Esophagus muscularis mucosa (tissue), 4 donors: Measurements from ENCODE around the gene XPO4. TPM values are rescaled to one million over a fixed set of nuclear protein-coding genes. Genes with fewer than 3 reads are reported as not detected.

Experiments used
- DNase-seq: peaks from one replicate; pipeline ENCODE4 v3.0.0-alpha.2; 2017; ENCODE audit errors: extremely low spot score
- H3K27ac ChIP-seq, 4 donors: fragments of 200-600 bp; sonication (generic); replicated peaks in 1 of 4; 1 replicate in 3 of 4; 2 replicates in 1 of 4; pipeline ENCODE4 v1.5.1; 2016 to 2019; ENCODE audit warnings: mild to moderate bottlenecking in 1 of 4
- H3K27me3 ChIP-seq, 4 donors: fragments of 200-600 bp; sonication (generic); one replicate each; pipeline versions ENCODE4 v1.5.1 to v1.6.0; 2016 to 2019
- H3K36me3 ChIP-seq, 4 donors: fragments of 200-600 bp; sonication (generic); one replicate each; pipeline ENCODE4 v1.5.1; 2016 to 2019
- H3K4me1 ChIP-seq, 4 donors: fragments of 200-600 bp; sonication (generic); one replicate each; pipeline ENCODE4 v1.5.1; 2016 to 2019
- H3K4me3 ChIP-seq, 4 donors: fragments of 200-600 bp; sonication (generic); 1 replicate in 2 of 4; 2 replicates in 2 of 4; pipeline ENCODE4 v1.5.1; 2016 to 2019; ENCODE audit warnings: mild to moderate bottlenecking in 4 of 4, moderate library complexity in 1 of 4
- H3K9me3 ChIP-seq, 4 donors: fragments of 200-600 bp; sonication (generic); 1 replicate in 3 of 4; 2 replicates in 1 of 4; pipeline ENCODE4 v1.5.1; 2016 to 2019
- CTCF ChIP-seq, 3 experiments: fragments of 200-600 bp in 2 of 3; fragments of 450-650 bp in 1 of 3; sonication (generic) in 2 of 3; IDR thresholded peaks; one replicate each; pipeline ENCODE4 v1.5.1; 2017 to 2019; ENCODE audit warnings: antibody characterized with exemption in 3 of 3, mild to moderate bottlenecking in 2 of 3, moderate library complexity in 1 of 3
- EP300 ChIP-seq: sonication (generic); formaldehyde crosslinking; IDR thresholded peaks from one replicate; pipeline ENCODE4 v1.6.1; 2017; ENCODE audit warnings: antibody characterized with exemption
- POLR2A ChIP-seq: fragments of 450-650 bp; IDR thresholded peaks from one replicate; pipeline ENCODE4 v1.6.1; 2017; ENCODE audit warnings: antibody characterized with exemption, moderate library complexity, mild to moderate bottlenecking, low read depth
- POLR2AphosphoS5 ChIP-seq, 2 donors: sonication (generic); formaldehyde crosslinking; IDR thresholded peaks; one replicate each; pipeline ENCODE4 v1.6.1; 2017; ENCODE audit warnings: antibody characterized with exemption in 2 of 2
- WGBS: methylation state at CpG from one replicate; pipeline ENCODE4 v1.1.5; 2018; 5-methylcytosine and 5-hydroxymethylcytosine counted together
- intact Hi-C: fragments of 100-400 bp; cut with DNase I; formaldehyde crosslinking; loops from one replicate; pipeline ENCODE4 v1.15.1; 2023
- total RNA-seq, 4 donors: library from RNA; depleted of rRNA; stranded (reverse); fragments of >200 nt; gene quantifications; one replicate each; pipeline versions ENCODE4 v1.1.0 to v1.2.1, GENCODE V29; 2016

XPO4 gene
- total RNA-seq, 4 donors from 2014 or later = 12.6 to 17.3 (median 15.2) TPM

DNA sequence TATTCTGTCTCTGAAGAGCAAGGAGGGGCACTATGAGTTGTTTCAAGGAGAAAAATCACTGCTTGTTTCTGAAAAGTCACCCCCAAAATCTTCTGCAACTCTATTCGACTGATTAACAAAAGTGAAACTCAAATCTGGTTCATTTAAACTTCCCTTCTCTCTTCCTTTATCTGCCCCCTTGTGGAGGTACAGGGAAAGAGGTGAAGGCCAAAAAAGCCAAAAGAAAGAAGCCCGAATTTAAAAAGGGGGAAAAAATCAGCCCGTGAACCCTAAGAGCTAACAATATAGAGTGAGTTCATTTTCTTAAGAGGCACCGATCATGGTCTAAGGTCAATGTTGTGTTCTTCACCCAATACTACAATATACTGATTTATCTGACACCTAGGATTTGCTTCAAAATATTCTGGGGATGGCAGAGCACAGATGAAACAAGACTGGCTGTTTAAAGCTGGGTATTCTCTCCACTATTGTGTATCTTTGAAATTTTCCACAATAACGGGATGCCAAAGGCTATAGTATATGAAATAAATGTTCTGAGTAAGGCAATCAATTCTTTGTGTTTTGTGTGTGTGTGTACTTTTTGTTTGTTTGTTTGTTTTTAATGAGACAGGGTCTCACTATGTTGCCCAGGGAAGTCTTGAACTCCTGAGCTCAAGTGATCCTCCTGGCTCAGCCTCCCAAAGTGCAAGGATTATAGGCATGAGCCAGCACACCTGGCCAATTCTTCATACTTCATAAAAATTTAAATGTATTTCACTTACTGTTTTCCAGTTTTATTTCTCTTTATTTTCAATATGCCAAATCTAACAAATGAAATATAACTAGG, 73.8 kb downstream of the XPO4 start:
- peak overlapping the region; percentile 16 to 45 (median 36) for H3K4me3 ChIP-seq
- intact Hi-C loops = loop anchor here (1.0 to 2.0 kb wide), 2 partner anchors 56 to 116 kb away; partner anchors contain the start of gene EEF1AKMT1
- no peaks in the 10 kb centered on the region for H3K27me3 ChIP-seq
- H3K27ac ChIP-seq = peak overlapping the region; percentile 21 to 57 (median 46)
- peaks cover 0 to 3% (median 0%) of the 10 kb centered on the region in 4 donors for H3K36me3 ChIP-seq
- no peak for DNase-seq
- peaks cover 5 to 85% (median 77%) of the 10 kb centered on the region in 4 donors for H3K4me1 ChIP-seq
- H3K9me3 ChIP-seq = no peaks in the 10 kb centered on the region
- TF ChIP-seq POLR2A = no peak
- TF ChIP-seq POLR2AphosphoS5 (IDR thresholded peaks at IDR 0.05) = no peak
- TF ChIP-seq EP300 = no peak
- TF ChIP-seq CTCF (IDR thresholded peaks at IDR 0.05) = peak; percentile 79 to 88 (median 86)
- WGBS = 14% methylated on average over 5 of the region's 5 CpGs

DNA sequence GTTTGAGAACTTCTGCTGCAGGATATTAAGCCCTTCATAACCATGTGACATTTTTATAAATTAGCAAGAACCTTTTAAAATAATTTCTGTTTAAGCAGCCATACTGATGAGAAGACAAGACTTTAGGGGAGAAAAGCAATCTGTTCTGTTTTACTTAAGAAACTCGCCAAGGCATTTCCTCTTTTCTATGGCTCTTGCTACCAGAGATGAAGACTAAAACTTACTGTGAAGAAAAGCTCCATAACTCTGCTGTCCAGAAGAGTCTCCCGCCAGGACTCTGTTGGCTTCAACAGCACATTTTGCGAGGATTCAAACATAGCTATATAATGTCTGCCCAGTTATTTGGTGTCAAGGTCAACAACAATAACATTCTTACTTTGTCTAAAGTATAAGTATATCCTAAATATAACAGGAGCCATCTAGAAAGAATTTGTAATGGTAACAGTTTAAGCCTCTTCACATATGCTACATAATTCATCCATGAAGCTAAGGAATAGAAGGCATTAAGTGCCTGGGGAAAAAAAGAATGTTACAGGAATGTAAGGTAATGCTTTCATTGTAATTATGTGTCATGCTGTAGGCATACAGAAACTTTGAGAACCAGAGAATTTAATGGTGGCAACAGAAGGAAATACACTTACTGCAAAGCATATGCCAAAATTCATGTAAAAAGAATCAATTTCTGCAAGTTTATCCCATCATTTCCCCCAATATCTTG, 75.5 kb downstream of the XPO4 start:
- Histone ChIP-seq H3K27ac (peak overlapping the region; percentile 37 to 57 (median 48)), H3K36me3 (no peaks in the 10 kb centered on the region), H3K27me3 (no peaks in the 10 kb centered on the region), H3K4me3 (no peak overlapping the region), H3K4me1 (peaks cover 9 to 91% (median 82%) of the 10 kb centered on the region in 4 donors), H3K9me3 (no peaks in the 10 kb centered on the region)
- 66% methylated on average over 3 of the region's 3 CpGs for WGBS
- TF ChIP-seq POLR2A (no peak), CTCF (IDR thresholded peaks at IDR 0.05) (no peak), EP300 (no peak), POLR2AphosphoS5 (IDR thresholded peaks at IDR 0.05) (no peak)
- intact Hi-C loops = no loop called here
- no peak for DNase-seq

DNA sequence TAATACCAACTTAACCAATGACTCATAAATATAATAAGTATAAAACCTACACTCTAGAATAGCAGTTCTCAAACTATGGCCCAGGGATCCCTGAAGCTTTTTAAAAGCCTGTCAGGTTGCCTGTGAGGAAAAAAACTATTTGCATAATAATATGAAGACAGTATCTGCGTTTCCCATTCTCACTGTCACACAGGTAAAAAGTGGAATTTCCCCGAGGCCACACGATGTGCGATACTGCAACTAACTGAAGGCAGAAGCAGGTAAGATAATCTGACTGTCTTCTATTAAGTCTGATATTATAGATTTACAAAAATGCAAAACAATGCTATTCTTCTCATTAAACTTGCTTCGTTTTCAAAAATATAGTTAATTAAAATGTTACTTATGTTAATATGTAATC, 76.2 kb downstream of the XPO4 start:
- H3K27me3 ChIP-seq = no peaks in the 10 kb centered on the region
- intact Hi-C loops = no loop called here
- 75% methylated on average over 5 of the region's 5 CpGs for WGBS
- H3K36me3 ChIP-seq = no peaks in the 10 kb centered on the region
- no peak overlapping the region for H3K4me3 ChIP-seq
- H3K4me1 ChIP-seq = peaks cover 9 to 91% (median 83%) of the 10 kb centered on the region in 4 donors
- peak overlapping the region; percentile 37 to 64 (median 57) for H3K27ac ChIP-seq
- H3K9me3 ChIP-seq = no peaks in the 10 kb centered on the region
- no peak for DNase-seq
- TF ChIP-seq EP300 (no peak), CTCF (IDR thresholded peaks at IDR 0.05) (no peak), POLR2A (no peak), POLR2AphosphoS5 (IDR thresholded peaks at IDR 0.05) (no peak)

DNA sequence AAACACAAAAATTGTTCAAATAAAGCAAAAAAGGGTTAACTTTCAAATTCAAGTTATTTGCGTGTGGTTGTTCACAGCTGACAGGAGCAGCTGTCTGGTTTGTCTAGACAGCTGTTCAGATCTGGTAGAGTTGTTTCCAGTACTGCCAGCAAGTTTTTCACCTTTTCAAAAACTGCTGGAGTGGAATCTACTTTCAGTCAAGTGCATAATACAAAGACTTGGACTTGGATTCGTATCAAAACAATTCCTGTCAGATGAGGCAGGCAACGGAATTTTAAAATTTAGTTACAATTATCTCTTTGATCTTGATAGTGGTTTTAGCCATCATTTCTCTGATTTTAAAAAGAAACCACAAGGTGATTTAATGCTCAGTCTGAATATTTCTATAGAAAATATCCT, 77.1 kb downstream of the XPO4 start:
- Histone ChIP-seq H3K9me3 (no peaks in the 10 kb centered on the region), H3K4me1 (peaks cover 9 to 92% (median 85%) of the 10 kb centered on the region in 4 donors), H3K27ac (peak overlapping the region; percentile 37 to 64 (median 57)), H3K4me3 (no peak overlapping the region), H3K27me3 (no peaks in the 10 kb centered on the region), H3K36me3 (no peaks in the 10 kb centered on the region)
- DNase-seq = no peak
- 23% methylated on average over 3 of the region's 3 CpGs for WGBS
- TF ChIP-seq POLR2A (no peak), CTCF (IDR thresholded peaks at IDR 0.05) (no peak), POLR2AphosphoS5 (IDR thresholded peaks at IDR 0.05) (no peak), EP300 (no peak)
- intact Hi-C loops = no loop called here
